GM19372 (cell line): Measurements from ENCODE around the gene CMSS1.
A peak's percentile ranks its signal among the peaks of the same experiment; 100 is the strongest.

Source experiments
- ATAC-seq: cut with Tn5 transposase; IDR thresholded peaks from one replicate; pipeline ENCODE4 v1.9.1; 2021; ENCODE audit warnings: mild to moderate bottlenecking, low read depth, moderate library complexity; ENCODE audit not compliant: unreplicated experiment

Gene CMSS1

GRCh38 chr3:100117093-100117492, 299.4 kb downstream of the CMSS1 start:
- no peak for ATAC-seq

- no peak for ATAC-seq
Observed at GRCh38 chr3:100120012-100120411, 302.4 kb downstream of the CMSS1 start.

DNA sequence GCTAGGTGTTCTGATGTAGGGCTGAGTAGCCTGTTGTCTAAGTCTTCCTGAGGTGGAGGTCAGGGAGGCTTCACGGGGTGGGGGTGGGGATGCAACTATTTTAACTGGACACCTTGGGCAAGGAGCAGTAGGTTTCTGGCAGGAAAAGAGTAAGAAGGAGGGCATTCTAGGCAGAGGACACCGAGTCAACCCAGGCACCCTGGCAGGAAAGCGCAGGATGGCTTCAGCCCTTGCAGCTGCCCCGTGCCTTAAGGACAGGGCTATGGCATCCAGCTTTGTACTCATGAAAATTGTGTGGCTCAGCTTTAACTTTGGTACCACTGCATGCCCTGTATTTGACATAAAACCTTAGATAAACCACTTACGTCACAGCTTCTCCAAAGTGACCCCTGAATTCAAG, 303.0 kb downstream of the CMSS1 start:
- ATAC-seq: no peak

DNA sequence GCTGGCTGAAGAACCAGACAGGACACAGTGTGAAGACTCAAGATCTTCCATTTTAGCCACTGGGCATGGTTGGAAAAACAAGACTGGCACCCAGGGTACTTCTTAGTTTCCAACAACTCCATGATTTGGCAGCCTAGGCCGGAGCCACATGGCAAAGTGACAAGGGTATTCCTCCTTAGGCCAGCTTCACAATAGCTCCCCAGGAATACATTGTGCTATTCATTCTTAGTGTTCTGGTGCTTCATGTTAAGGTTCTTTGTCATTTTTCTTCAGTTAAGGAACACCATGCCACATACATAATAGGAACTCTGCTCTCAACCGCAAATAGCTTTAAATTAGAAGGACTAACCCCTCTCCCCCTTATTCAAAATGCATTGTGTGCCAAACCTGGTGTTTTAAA, 304.7 kb downstream of the CMSS1 start:
- no peak for ATAC-seq

GRCh38 chr3:100123112-100123511, 305.4 kb downstream of the CMSS1 start:
- no peak for ATAC-seq

GRCh38 chr3:100124201-100124761, 306.6 kb downstream of the CMSS1 start:
- no peak for ATAC-seq

DNA sequence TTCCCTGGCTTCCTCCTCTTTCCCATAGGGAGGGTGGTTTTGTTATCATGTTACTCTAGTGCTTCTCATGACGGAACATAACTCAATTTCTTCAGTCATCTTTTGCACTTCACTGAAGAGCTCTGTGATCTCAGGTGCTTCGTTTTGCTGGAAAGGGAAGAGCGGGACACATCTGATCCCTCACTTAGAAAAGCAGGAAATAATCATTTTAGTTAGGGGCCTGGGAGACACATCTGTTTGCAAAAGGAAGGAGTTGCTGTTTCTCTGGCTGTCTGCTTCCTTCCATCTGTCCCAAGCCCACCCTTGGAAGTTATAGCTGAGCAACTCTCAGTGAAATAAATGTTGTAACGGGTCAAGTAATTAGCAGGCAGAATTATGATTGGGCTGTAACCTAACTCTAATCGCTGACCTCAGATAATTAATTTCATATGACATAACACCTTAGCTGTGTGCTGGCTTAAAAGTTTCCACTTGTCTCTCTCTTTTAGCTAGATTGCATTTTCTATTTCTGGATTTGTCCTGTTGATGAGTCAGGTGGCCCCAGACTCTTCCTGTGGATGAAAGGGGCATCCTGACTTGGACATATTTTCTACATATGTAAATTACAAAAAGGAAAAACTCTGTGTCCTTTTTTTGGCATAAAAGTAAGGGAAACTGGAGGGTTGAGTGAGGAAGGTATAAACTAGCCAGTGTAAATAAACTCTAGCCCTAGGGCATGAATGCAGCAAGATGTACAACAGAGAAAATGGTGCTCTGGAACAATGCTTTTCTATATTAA, 307.7 kb downstream of the CMSS1 start:
- no peak for ATAC-seq

DNA sequence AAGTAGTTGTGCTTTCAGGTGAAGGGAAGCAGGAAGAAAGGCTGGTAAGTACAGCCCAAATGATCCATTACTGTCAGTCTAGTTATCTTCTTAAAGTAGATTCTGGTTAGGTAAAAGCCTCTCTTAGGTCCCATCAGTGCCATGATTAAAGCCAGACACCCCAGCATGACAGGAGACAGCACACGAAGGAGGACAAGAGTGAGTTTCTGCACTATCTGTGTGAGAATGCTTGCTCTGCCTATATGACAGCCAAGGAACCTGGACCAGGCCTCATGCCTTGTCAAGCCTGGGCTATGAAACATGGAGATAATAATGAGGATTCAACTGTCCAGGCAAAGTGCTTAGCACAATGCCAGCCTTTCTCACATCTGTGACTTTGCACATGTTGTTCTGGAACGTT, 310.1 kb downstream of the CMSS1 start:
- ATAC-seq: no peak

DNA sequence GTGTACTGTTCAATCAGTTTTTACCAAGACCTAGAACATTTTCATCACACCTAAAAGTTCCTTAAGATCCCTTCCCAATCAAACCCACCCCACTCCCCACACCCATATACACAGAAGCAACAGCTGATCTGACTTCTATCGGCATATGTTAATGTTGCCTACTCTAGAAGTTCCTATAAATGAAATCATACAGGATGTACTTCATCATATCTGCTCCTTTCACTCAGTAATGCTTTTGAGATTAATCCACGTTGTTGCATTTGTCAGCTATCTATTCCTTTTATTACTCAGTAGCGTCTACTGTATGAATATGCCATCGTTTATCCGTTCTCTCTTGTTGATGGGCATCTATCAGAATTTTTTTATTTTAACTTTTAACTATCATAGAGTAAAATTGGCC, 310.9 kb downstream of the CMSS1 start:
- no peak for ATAC-seq

- ATAC-seq: no peak
Observed at GRCh38 chr3:100129941-100130340, 312.3 kb downstream of the CMSS1 start.

- no peak for ATAC-seq
Observed at GRCh38 chr3:100131241-100131640, 313.6 kb downstream of the CMSS1 start.

- no peak for ATAC-seq
Observed at GRCh38 chr3:100136921-100137320, 319.3 kb downstream of the CMSS1 start.

- no peak for ATAC-seq
Observed at GRCh38 chr3:100140976-100141375, 323.3 kb downstream of the CMSS1 start.

DNA sequence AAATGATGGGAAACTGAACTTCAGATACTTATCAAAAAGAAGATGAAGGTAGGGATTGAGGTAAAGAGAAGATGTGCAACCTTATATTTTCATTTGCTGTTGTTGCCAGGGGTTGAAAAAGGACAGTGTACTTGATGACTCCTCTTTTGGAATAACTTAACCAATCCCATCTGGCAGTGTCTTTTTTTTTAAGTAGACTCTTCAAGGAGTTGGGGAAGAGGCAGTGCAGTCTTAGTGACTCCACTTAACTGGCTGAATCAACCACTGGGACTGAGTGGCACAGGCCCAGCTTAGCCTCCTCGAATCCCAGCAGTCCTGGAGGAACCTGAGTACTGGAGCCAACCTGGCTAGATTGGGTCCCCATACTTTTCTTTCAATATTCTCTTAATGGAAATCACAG, 323.9 kb downstream of the CMSS1 start:
- no peak for ATAC-seq

- ATAC-seq: peak; percentile 83
Observed at GRCh38 chr3:100144255-100144866, 326.7 kb downstream of the CMSS1 start.

GRCh38 chr3:100149130-100149529, 331.5 kb downstream of the CMSS1 start:
- no peak for ATAC-seq

- ATAC-seq: no peak
Observed at GRCh38 chr3:100149713-100150415, 332.2 kb downstream of the CMSS1 start.

GRCh38 chr3:100150473-100150872, 332.8 kb downstream of the CMSS1 start:
- ATAC-seq: no peak

DNA sequence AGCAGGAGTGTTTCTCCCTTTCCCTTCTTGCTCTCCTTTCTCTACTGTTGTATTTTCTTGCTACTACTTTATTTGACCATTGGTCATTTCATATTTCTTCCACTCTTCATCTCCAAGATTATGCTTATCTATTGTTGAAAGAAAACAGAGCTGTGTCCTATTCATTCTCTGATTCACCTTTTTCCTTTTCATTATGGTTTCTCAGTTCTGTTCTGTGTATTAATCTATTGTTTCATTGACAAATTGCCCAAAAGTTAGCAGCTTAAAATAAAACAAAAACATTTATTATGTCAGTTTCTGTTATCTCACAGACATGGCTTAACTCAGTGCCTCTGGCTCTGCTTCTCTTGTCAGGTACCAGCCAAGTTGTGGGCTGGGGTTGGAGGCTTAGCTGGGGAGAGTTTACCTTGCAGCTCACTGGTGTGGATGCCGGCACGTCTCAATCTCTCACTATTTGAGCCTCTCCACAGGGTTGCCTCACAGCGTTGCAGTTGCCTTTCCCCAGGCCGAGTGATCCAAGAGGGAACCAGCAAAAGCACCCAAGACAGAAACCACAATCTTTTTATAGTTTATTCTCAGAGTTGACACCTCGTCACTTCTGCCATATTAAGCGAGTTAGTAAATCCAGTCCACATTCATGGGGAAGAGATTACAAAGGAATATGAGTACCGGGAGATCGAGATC, 333.5 kb downstream of the CMSS1 start:
- no peak for ATAC-seq

GRCh38 chr3:100154171-100154570, 336.5 kb downstream of the CMSS1 start:
- ATAC-seq: no peak

DNA sequence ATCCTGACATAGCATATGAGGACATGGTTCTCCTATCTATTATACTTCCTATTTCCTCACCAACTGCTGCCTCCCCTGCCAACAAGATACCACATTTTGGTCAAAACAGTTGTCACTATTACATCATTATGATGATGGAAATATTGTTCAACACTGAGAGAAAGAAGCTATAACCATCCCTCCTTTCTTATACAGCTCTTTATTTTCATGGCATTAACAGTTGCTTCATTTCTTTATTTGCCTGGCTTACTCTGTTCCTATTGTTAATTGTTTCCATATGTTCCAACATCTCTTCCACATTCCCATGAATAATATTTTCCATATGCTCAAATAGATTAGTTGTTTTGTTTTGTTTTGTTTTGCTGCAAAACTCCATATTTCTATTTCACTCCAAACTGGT, 337.5 kb downstream of the CMSS1 start:
- ATAC-seq: no peak
